Neutrophil (primary cell): ENCODE measurements around the gene SFMBT1.

Experiments
- H3K27ac ChIP-seq: fragments of 200-600 bp; sonication (generic); 2 replicates; pipeline ENCODE4 v1.5.1; 2016; ENCODE audit warnings: mild to moderate bottlenecking, moderate library complexity
- H3K27me3 ChIP-seq: fragments of 200-600 bp; sonication (generic); 2 replicates; pipeline ENCODE4 v1.6.0; 2016; ENCODE audit warnings: mild to moderate bottlenecking
- H3K36me3 ChIP-seq: fragments of 200-600 bp; sonication (generic); 2 replicates; pipeline ENCODE4 v1.5.1; 2017
- H3K4me1 ChIP-seq, 2 experiments: fragments of 200-600 bp in 1 of 2; sonication (generic) in 1 of 2; 1 replicate in 1 of 2; 2 replicates in 1 of 2; pipeline versions ENCODE4 v1.5.1 to v1.6.1; 2013 to 2016; ENCODE audit warnings: low read depth in 1 of 2, low read length in 1 of 2, mild to moderate bottlenecking in 1 of 2, moderate library complexity in 1 of 2; ENCODE audit not compliant: control insufficient read depth in 1 of 2, insufficient read depth in 1 of 2
- H3K4me3 ChIP-seq, 2 experiments: fragments of 200-600 bp in 1 of 2; sonication (generic) in 1 of 2; 1 replicate in 1 of 2; 2 replicates in 1 of 2; pipeline ENCODE4 v1.5.1; 2013 to 2016; ENCODE audit warnings: low read depth in 1 of 2, low read length in 1 of 2, mild to moderate bottlenecking in 1 of 2, moderate library complexity in 1 of 2
- H3K9me3 ChIP-seq: fragments of 200-600 bp; sonication (generic); 2 replicates; pipeline ENCODE4 v1.5.1; 2016
- CTCF ChIP-seq: fragments of 200-600 bp; sonication (generic); IDR thresholded peaks from 2 replicates; pipeline ENCODE4 v1.5.1; 2016; ENCODE audit warnings: antibody characterized with exemption

The SFMBT1 gene

GRCh38 chr3:53072653-53073552 lies 27.0 kb upstream of the SFMBT1 start:
- Histone ChIP-seq H3K4me1 (peaks cover 14 to 16% of the 10 kb centered on the region in 2 experiments), H3K27me3 (no peaks in the 10 kb centered on the region), H3K4me3 (peak overlapping the region; percentile 79 to 87), H3K27ac (peak overlapping the region; percentile 53), H3K9me3 (no peaks in the 10 kb centered on the region), H3K36me3 (no peaks in the 10 kb centered on the region)
- TF ChIP-seq CTCF, result peak; percentile 86

- no peaks in the 10 kb centered on the region for H3K9me3 ChIP-seq
- H3K27me3 ChIP-seq, result no peaks in the 10 kb centered on the region
- no peaks in the 10 kb centered on the region for H3K36me3 ChIP-seq
- no peak for TF ChIP-seq CTCF
- H3K4me3 ChIP-seq, result peak overlapping the region in 1 of 2 experiments; percentile 87
- H3K4me1 ChIP-seq, result peaks cover 14 to 16% of the 10 kb centered on the region in 2 experiments
- no peak overlapping the region for H3K27ac ChIP-seq
Measured at GRCh38 chr3:53071882-53072431, 26.1 kb upstream of the SFMBT1 start.

DNA sequence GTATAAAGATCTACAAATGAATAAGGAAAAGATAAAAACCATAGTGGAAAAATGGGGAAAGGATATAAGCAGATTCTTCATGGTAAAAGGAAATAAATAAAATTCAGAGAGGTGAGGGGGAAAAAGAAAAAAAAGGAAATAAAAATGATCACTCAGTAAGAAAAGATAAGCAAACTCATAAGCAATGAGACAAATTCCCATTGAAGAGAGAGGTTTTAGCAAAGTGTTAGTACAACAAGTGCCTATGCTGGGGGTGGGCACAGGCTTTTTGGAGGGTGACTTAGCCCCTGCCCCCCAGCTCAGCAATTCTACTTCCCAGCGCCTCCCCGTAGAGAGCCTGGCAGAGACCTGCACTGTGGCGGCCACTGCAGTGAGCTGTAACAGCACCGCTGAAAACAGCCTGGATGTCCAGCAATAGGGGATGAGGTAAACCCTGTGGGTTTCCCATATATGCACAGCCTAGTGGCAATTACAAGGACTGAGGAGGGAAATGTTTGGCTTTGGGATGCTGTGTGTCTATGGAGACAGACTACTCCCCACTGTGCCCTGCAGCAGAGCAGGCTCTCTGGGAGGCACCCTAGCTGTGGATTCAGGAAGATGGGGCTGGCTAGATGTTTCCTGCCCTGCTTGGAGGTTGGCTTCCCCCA lies 23.7 kb upstream of the SFMBT1 start:
- H3K27me3 ChIP-seq, result peaks cover 3% of the 10 kb centered on the region
- no peaks in the 10 kb centered on the region for H3K9me3 ChIP-seq
- H3K36me3 ChIP-seq, result no peaks in the 10 kb centered on the region
- peaks cover 14 to 16% of the 10 kb centered on the region in 2 experiments for H3K4me1 ChIP-seq
- H3K4me3 ChIP-seq, result no peak overlapping the region
- H3K27ac ChIP-seq, result no peak overlapping the region
- no peak for TF ChIP-seq CTCF

DNA sequence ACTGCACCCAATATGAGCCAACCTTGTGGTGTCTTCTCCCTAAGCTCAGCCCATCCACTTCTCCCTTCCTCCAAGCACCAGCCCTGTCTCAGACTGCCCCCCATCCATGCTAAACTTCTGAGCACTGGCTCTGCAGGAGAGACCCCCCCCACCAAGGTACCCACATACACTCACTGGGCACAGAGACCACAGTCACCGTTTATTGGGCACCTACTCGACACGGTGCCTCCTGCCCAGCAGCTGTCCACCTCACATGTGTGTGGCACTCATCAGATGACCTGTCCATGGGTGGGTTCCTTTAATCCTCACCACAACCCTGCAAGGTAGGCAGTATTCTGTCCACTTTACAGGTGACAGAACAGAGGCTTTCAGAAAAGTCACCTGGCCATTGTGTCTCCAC lies 22.3 kb upstream of the SFMBT1 start:
- H3K4me1 ChIP-seq, result peaks cover 8 to 10% of the 10 kb centered on the region in 2 experiments
- H3K27me3 ChIP-seq, result peaks cover 5% of the 10 kb centered on the region
- no peak overlapping the region for H3K27ac ChIP-seq
- no peak for TF ChIP-seq CTCF
- no peak overlapping the region for H3K4me3 ChIP-seq
- no peaks in the 10 kb centered on the region for H3K9me3 ChIP-seq
- no peaks in the 10 kb centered on the region for H3K36me3 ChIP-seq

DNA sequence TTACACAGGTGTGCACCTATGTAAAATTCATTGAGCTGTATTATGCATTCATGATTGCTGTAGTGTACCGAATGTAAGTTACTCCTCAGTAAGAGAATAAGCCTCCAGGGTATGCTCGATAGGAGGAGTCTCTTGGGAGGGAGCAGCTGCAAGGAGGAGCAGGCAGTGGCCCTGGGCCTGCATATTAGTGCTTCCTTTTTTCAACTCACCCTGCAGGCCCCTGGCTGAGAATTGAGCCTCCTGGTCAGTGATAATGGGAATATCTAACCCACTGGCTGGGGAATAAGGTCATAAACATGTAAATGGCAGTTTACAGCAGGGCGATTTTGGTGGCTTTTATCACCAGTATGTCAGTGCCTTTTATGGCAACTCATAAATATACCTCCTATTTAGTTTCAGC lies 21.7 kb upstream of the SFMBT1 start:
- H3K9me3 ChIP-seq, result no peaks in the 10 kb centered on the region
- no peak overlapping the region for H3K4me3 ChIP-seq
- H3K4me1 ChIP-seq, result peaks cover 4% of the 10 kb centered on the region in 2 experiments
- no peak overlapping the region for H3K27ac ChIP-seq
- peaks cover 10% of the 10 kb centered on the region for H3K27me3 ChIP-seq
- no peak for TF ChIP-seq CTCF
- no peaks in the 10 kb centered on the region for H3K36me3 ChIP-seq
